ENCODE data around the gene PPFIA3.
"Not testable (repeated sequence)": the region's sequence is repeated elsewhere in the genome, so short reads cannot be mapped to it uniquely, and the experiment has no call there.

The PPFIA3 gene

GRCh38 chr19:49135686-49136085 lies 16.3 kb downstream of the PPFIA3 start:
- no peak for TF ChIP-seq JUND (IDR thresholded peaks at IDR 0.05; ENCODE audit: low read depth)
- in situ Hi-C loops (cut with HindIII; ENCODE audit: low pct_unique_long_range_greater_than_20kb, low sequenced_read_pairs) = no loop called here
- DNase-seq (ENCODE audit: low read depth in 1 of 2, low spot score in 1 of 2) = no peak

- DNase-seq (ENCODE audit: low read depth in 1 of 2, low spot score in 1 of 2) = no peak
- TF ChIP-seq JUND (IDR thresholded peaks at IDR 0.05; ENCODE audit: low read depth) = no peak
- in situ Hi-C loops (cut with HindIII; ENCODE audit: low pct_unique_long_range_greater_than_20kb, low sequenced_read_pairs) = no loop called here
These were observed 17.4 kb downstream of the PPFIA3 start for GRCh38 chr19:49136771-49137171.

DNA sequence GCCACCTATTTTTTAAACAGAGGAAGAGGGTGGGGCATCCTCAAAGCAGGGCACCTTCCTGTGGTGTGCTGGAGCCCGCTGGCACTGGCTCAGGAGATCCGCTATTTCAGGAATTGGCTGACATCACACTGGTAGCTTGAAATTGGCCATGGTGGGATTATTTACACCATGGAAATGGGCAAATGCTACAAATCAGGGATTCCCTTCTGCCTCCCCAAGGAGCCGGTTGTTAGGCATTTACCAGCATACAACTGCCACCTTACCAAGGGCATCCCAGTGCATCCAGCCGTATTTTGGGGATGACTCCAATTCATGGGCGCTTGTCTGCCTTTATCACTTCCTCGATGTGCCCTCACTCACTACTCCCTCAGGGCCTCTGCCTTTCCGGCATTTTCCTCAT lies 21.6 kb downstream of the PPFIA3 start:
- no peak for TF ChIP-seq JUND (IDR thresholded peaks at IDR 0.05; ENCODE audit: low read depth)
- no peak for DNase-seq (ENCODE audit: low read depth in 1 of 2, low spot score in 1 of 2)
- in situ Hi-C loops (cut with HindIII; ENCODE audit: low pct_unique_long_range_greater_than_20kb, low sequenced_read_pairs) = no loop called here

- no peak for TF ChIP-seq JUND (IDR thresholded peaks at IDR 0.05; ENCODE audit: low read depth)
- in situ Hi-C loops (cut with HindIII; ENCODE audit: low pct_unique_long_range_greater_than_20kb, low sequenced_read_pairs) = no loop called here
These were observed 22.0 kb downstream of the PPFIA3 start for GRCh38 chr19:49141352-49141751.

GRCh38 chr19:49142866-49143335 lies 23.6 kb downstream of the PPFIA3 start:
- peak in 1 of 2 experiments; percentile 37 for DNase-seq (ENCODE audit: low read depth in 1 of 2, low spot score in 1 of 2)
- in situ Hi-C loops (cut with HindIII; ENCODE audit: low pct_unique_long_range_greater_than_20kb, low sequenced_read_pairs) = no loop called here
- no peak for TF ChIP-seq JUND (IDR thresholded peaks at IDR 0.05; ENCODE audit: low read depth)

More at GRCh38 chr19:49141352-49141751, 22.0 kb downstream of the PPFIA3 start:
- DNase-seq (ENCODE audit: low read depth in 1 of 2, low spot score in 1 of 2) = no peak

DNA sequence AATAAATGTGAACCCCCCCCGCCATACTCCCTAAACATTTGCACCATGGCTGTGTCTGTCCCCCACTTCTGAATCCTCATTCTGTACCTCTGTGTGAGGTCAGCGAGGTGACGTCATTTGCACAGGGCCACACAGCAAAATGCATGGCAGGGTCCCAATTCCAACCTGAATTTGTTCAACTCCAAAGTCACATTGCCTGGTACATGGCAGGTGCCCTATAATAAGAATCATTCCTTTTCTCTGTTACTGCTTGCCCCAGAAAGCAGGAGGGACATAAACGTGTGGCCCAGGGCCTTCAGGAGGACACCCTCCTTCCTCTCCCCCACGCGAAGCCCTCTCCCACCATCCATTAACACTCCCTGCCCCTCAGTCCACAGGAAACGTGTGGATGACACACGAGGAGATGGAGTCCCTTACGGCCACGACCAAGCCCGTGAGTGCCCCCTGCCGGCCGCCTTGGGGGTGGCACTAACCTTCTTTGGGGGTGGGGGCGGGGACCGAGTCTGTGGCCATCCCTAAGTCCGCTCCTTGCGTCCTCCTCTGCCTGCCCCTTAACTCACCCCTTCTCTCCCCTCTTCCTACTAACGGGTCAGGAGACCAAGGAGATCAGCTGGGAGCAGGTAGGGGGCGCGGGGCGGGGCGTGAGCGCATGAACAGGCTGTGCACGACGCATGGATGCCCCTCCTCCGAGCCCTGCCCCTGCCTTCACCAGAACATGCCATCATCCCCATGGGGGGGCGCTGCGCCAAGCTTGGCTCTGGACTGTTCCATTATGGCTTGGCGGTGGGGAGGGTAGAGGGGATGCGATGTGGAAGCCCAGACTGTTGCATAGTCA lies 26.4 kb downstream of the PPFIA3 start:
- TF ChIP-seq JUND (IDR thresholded peaks at IDR 0.05; ENCODE audit: low read depth) = no peak
- in situ Hi-C loops (cut with HindIII; ENCODE audit: low pct_unique_long_range_greater_than_20kb, low sequenced_read_pairs) = no loop called here
- peak; percentile 51 to 61 for DNase-seq (ENCODE audit: low read depth in 1 of 2, low spot score in 1 of 2)

- in situ Hi-C loops (cut with HindIII; ENCODE audit: low pct_unique_long_range_greater_than_20kb, low sequenced_read_pairs); DNase-seq (ENCODE audit: low read depth in 1 of 2, low spot score in 1 of 2): not testable (repeated sequence)
These were observed 27.0 kb downstream of the PPFIA3 start for GRCh38 chr19:49146408-49146770.

DNA sequence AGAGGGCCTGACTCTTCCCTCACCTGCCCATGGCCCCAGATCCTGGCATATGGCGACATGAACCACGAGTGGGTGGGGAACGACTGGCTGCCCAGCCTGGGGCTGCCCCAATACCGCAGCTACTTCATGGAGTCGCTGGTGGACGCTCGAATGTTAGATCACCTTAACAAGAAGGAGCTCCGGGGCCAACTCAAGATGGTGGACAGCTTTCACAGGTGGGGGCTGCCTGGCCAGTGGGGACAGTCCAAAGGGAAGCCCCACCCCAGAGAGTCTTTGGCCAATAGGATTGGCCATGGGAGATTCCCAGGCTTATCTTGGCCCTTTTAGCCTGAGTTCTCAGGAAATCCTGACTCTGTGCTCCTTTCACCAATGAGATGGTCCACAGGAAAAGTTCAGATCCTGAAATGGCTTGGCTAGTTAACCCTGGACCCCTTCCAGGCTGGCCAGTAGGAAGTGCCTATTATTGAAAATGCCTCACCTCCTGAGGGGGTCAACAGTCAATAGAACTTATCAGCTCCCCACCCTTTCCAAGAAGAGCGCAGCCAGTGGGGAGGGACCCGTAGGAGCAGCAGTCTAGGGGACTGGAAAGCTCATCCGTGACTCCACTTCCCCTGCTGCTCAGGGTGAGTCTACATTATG lies 28.8 kb downstream of the PPFIA3 start:
- TF ChIP-seq JUND (IDR thresholded peaks at IDR 0.05; ENCODE audit: low read depth) = no peak
- no peak for DNase-seq (ENCODE audit: low read depth in 1 of 2, low spot score in 1 of 2)
- in situ Hi-C loops (cut with HindIII; ENCODE audit: low pct_unique_long_range_greater_than_20kb, low sequenced_read_pairs) = no loop called here

GRCh38 chr19:49148784-49149651 lies 29.7 kb downstream of the PPFIA3 start:
- DNase-seq (ENCODE audit: low read depth in 1 of 2, low spot score in 1 of 2) = peak; percentile 83 to 96
- TF ChIP-seq JUND (IDR thresholded peaks at IDR 0.05; ENCODE audit: low read depth) = no peak
- in situ Hi-C loops (cut with HindIII; ENCODE audit: low pct_unique_long_range_greater_than_20kb, low sequenced_read_pairs) = no loop called here

DNA sequence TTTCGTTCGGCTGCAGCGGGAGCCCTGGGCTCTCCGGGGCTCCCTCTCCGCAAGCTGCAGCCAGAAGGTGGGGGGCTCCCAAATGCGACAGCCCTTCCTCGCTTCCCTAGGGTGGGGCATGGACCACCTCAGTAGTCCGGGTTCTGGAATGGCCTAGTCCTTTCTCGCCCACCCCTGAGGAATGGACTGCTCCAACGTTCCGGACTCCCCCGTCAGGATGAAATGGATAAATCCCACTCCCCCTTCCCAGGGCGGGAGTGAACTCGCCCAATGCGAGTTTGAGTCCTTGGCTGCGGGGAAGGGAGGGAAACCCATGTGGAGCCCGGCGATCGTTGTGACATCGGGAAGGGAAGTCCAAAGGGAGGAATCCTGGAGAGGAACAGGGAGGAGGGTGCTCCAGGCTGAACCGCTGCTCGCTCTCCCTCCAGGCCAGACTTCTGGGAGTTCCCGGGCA lies 30.3 kb downstream of the PPFIA3 start:
- peak in 1 of 2 experiments; percentile 80 for DNase-seq (ENCODE audit: low read depth in 1 of 2, low spot score in 1 of 2)
- in situ Hi-C loops (cut with HindIII; ENCODE audit: low pct_unique_long_range_greater_than_20kb, low sequenced_read_pairs) = no loop called here
- no peak for TF ChIP-seq JUND (IDR thresholded peaks at IDR 0.05; ENCODE audit: low read depth)

GRCh38 chr19:49150106-49150943 lies 31.0 kb downstream of the PPFIA3 start:
- in situ Hi-C loops (cut with HindIII; ENCODE audit: low pct_unique_long_range_greater_than_20kb, low sequenced_read_pairs) = no loop called here

DNA sequence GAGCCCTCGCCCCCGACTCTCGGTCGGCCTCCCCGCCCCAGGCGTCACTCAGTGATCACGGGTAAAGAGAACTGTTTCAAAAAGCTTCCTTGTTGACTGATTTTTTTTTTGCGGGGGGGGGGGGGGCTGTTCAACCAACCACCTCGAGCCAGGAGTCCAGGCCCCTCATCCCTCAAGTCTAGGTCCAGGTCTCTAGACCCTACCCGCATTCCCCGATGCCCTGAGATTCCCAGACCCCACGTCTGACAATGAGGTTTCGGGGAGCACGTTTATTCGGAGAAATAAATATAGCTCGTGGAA lies 31.6 kb downstream of the PPFIA3 start:
- in situ Hi-C loops (cut with HindIII; ENCODE audit: low pct_unique_long_range_greater_than_20kb, low sequenced_read_pairs) = no loop called here
- TF ChIP-seq JUND (IDR thresholded peaks at IDR 0.05; ENCODE audit: low read depth) = no peak
- DNase-seq (ENCODE audit: low read depth in 1 of 2, low spot score in 1 of 2) = peak in 1 of 2 experiments; percentile 48

More at GRCh38 chr19:49150106-49150943, 31.0 kb downstream of the PPFIA3 start:
- peak; percentile 55 to 97 for DNase-seq (ENCODE audit: low read depth in 1 of 2, low spot score in 1 of 2)
- no peak for TF ChIP-seq JUND (IDR thresholded peaks at IDR 0.05; ENCODE audit: low read depth)

Data from T47D (cell line).